ENCODE data around the gene TEX14.

The TEX14 gene

DNA sequence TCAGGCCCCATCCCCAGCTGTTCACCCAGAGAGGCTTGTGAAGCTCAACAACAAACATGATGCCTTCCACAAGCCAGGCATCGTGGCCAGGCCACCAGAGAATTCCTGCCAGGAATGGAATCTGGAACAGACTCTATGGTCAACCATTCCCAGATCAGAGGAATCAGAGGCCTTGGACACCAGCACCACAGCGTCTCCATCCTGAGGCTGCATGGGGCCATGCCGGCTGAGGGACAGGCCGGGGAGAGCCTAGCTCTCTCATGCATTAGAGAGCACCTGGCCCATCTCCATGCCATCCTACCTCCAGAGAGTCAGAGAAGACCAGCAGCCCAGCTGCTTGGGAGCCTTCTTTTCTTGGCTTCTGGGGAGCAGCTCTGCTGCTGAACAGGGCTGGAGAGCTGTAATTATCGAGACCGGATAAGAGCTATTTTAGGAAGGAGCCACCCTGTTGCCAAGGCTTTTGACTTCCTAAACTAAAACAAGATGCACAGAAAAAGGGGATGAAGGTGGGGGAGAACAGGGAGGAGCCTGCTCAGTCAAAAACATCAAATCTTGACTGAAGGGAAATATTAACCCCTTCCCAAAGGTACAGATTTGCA, 152.9 kb downstream of the TEX14 start:
- no peaks in the 10 kb centered on the region for H3K4me1 ChIP-seq (ENCODE audit: control insufficient read depth, insufficient read depth, low read depth, low read length)
- no peaks in the 10 kb centered on the region for H3K79me1 ChIP-seq (replicated peaks; ENCODE audit: low read length, poor library complexity, severe bottlenecking)
- H3K18ac ChIP-seq (ENCODE audit: low read depth in 1 of 2, low read length in 2 of 2), result no peak overlapping the region
- H3K4ac ChIP-seq (ENCODE audit: low read depth in 1 of 2, low read length in 2 of 2), result no peak overlapping the region
- no peak overlapping the region for H2BK12ac ChIP-seq (ENCODE audit: low read length in 2 of 2)
- H3K9me3 ChIP-seq (ENCODE audit: control insufficient read depth, low read length), result no peaks in the 10 kb centered on the region
- H2AK5ac ChIP-seq (ENCODE audit: low read length, severe bottlenecking), result no peak overlapping the region
- no peak overlapping the region for H3K4me3 ChIP-seq (ENCODE audit: insufficient read depth in 1 of 2, low read depth in 1 of 2, low read length in 2 of 2)
- H3K4me2 ChIP-seq (ENCODE audit: low read length, poor library complexity, severe bottlenecking), result no peak overlapping the region
- WGBS, result 92% methylated on average over 6 of the region's 6 CpGs
- no peak overlapping the region for H2BK120ac ChIP-seq (ENCODE audit: low read depth, low read length)
- no peaks in the 10 kb centered on the region for H3K36me3 ChIP-seq (ENCODE audit: control insufficient read depth in 1 of 2, insufficient read depth in 2 of 2, low read depth in 1 of 2, low read length in 2 of 2)
- H3K9ac ChIP-seq (ENCODE audit: low read length), result no peak overlapping the region
- H3K27me3 ChIP-seq (ENCODE audit: control insufficient read depth in 1 of 2, insufficient read depth in 1 of 2, low read length in 2 of 2), result peaks cover 72 to 79% of the 10 kb centered on the region in 2 experiments
- no peak overlapping the region for H2BK5ac ChIP-seq (ENCODE audit: low read depth, low read length, poor library complexity, severe bottlenecking)
- no peak overlapping the region for H3K23ac ChIP-seq (ENCODE audit: low read length in 2 of 2)
- no peak for DNase-seq
- H4K91ac ChIP-seq (ENCODE audit: low read length), result no peak overlapping the region
- H2AFZ ChIP-seq (ENCODE audit: low read depth, low read length), result no peak overlapping the region
- no peak overlapping the region for H3K14ac ChIP-seq (ENCODE audit: low read length in 2 of 2)
- H4K8ac ChIP-seq (ENCODE audit: low read length), result no peak overlapping the region
- no peak overlapping the region for H2BK15ac ChIP-seq (ENCODE audit: low read depth, poor library complexity, severe bottlenecking)
- no peak overlapping the region for H3K27ac ChIP-seq (ENCODE audit: low read length, poor library complexity, severe bottlenecking)

DNA sequence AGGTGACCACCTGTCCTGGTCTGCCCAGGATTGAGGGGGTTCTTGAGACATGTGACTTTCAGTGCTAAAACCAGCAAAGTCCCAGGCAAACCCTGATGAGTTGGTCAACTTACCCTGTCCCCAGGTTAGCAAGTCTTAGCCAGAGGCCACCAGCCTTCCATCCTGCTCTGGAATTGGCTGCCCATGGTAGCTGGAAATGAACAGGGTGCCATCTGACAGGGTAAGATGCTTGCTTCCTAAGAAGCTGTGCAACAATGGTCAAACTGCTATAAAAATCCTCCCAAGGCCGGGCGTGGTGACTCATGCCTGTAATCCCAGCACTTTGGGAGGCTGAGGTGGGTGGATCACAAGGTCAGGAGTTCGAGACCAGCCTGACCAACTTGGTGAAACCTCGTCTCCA, 154.6 kb downstream of the TEX14 start:
- Histone ChIP-seq H2AK5ac (ENCODE audit: low read length, severe bottlenecking) (no peak overlapping the region), H2BK15ac (ENCODE audit: low read depth, poor library complexity, severe bottlenecking) (no peak overlapping the region), H4K91ac (ENCODE audit: low read length) (no peak overlapping the region), H3K14ac (ENCODE audit: low read length in 2 of 2) (no peak overlapping the region), H3K9me3 (ENCODE audit: control insufficient read depth, low read length) (no peaks in the 10 kb centered on the region), H3K18ac (ENCODE audit: low read depth in 1 of 2, low read length in 2 of 2) (no peak overlapping the region), H2BK12ac (ENCODE audit: low read length in 2 of 2) (no peak overlapping the region), H2BK120ac (ENCODE audit: low read depth, low read length) (no peak overlapping the region), H3K9ac (ENCODE audit: low read length) (no peak overlapping the region), H3K4me2 (ENCODE audit: low read length, poor library complexity, severe bottlenecking) (no peak overlapping the region), H3K4me3 (ENCODE audit: insufficient read depth in 1 of 2, low read depth in 1 of 2, low read length in 2 of 2) (no peak overlapping the region), H2AFZ (ENCODE audit: low read depth, low read length) (no peak overlapping the region), H3K23ac (ENCODE audit: low read length in 2 of 2) (no peak overlapping the region), H4K8ac (ENCODE audit: low read length) (no peak overlapping the region), H2BK5ac (ENCODE audit: low read depth, low read length, poor library complexity, severe bottlenecking) (no peak overlapping the region), H3K4ac (ENCODE audit: low read depth in 1 of 2, low read length in 2 of 2) (no peak overlapping the region), H3K27ac (ENCODE audit: low read length, poor library complexity, severe bottlenecking) (no peak overlapping the region), H3K4me1 (ENCODE audit: control insufficient read depth, insufficient read depth, low read depth, low read length) (peaks cover 3% of the 10 kb centered on the region), H3K27me3 (ENCODE audit: control insufficient read depth in 1 of 2, insufficient read depth in 1 of 2, low read length in 2 of 2) (peaks cover 70 to 80% of the 10 kb centered on the region in 2 experiments), H3K79me1 (replicated peaks; ENCODE audit: low read length, poor library complexity, severe bottlenecking) (no peaks in the 10 kb centered on the region), H3K36me3 (ENCODE audit: control insufficient read depth in 1 of 2, insufficient read depth in 2 of 2, low read depth in 1 of 2, low read length in 2 of 2) (no peaks in the 10 kb centered on the region)
- DNase-seq, result no peak
- 67% methylated on average over 4 of the region's 4 CpGs for whole genome bisulfite sequencing

GRCh38 chr17:58536542-58536941, 155.3 kb downstream of the TEX14 start:
- Histone ChIP-seq H3K4me1 (ENCODE audit: control insufficient read depth, insufficient read depth, low read depth, low read length) (peaks cover 7% of the 10 kb centered on the region), H3K14ac (ENCODE audit: low read length in 2 of 2) (peak overlapping the region in 1 of 2 experiments; percentile 13), H4K91ac (ENCODE audit: low read length) (no peak overlapping the region), H3K79me1 (replicated peaks; ENCODE audit: low read length, poor library complexity, severe bottlenecking) (no peaks in the 10 kb centered on the region), H3K18ac (ENCODE audit: low read depth in 1 of 2, low read length in 2 of 2) (no peak overlapping the region), H3K9ac (ENCODE audit: low read length) (no peak overlapping the region), H2AK5ac (ENCODE audit: low read length, severe bottlenecking) (no peak overlapping the region), H3K36me3 (ENCODE audit: control insufficient read depth in 1 of 2, insufficient read depth in 2 of 2, low read depth in 1 of 2, low read length in 2 of 2) (no peaks in the 10 kb centered on the region), H4K8ac (ENCODE audit: low read length) (no peak overlapping the region), H2BK15ac (ENCODE audit: low read depth, poor library complexity, severe bottlenecking) (no peak overlapping the region), H3K23ac (ENCODE audit: low read length in 2 of 2) (no peak overlapping the region), H3K4me2 (ENCODE audit: low read length, poor library complexity, severe bottlenecking) (no peak overlapping the region), H2AFZ (ENCODE audit: low read depth, low read length) (no peak overlapping the region), H2BK5ac (ENCODE audit: low read depth, low read length, poor library complexity, severe bottlenecking) (no peak overlapping the region), H3K27ac (ENCODE audit: low read length, poor library complexity, severe bottlenecking) (no peak overlapping the region), H2BK120ac (ENCODE audit: low read depth, low read length) (no peak overlapping the region), H3K9me3 (ENCODE audit: control insufficient read depth, low read length) (no peaks in the 10 kb centered on the region), H3K4ac (ENCODE audit: low read depth in 1 of 2, low read length in 2 of 2) (no peak overlapping the region), H3K4me3 (ENCODE audit: insufficient read depth in 1 of 2, low read depth in 1 of 2, low read length in 2 of 2) (no peak overlapping the region), H2BK12ac (ENCODE audit: low read length in 2 of 2) (peak overlapping the region in 1 of 2 experiments; percentile 25), H3K27me3 (ENCODE audit: control insufficient read depth in 1 of 2, insufficient read depth in 1 of 2, low read length in 2 of 2) (peaks cover 70 to 77% of the 10 kb centered on the region in 2 experiments)
- no peak for DNase-seq
- WGBS, result 85% methylated on average over 3 of the region's 3 CpGs

- 94% methylated on average over 2 of the region's 2 CpGs for WGBS
Observed at GRCh38 chr17:58535431-58535830, 156.4 kb downstream of the TEX14 start.

More at GRCh38 chr17:58535431-58535830, 156.4 kb downstream of the TEX14 start:
- Histone ChIP-seq H3K4me3 (ENCODE audit: insufficient read depth in 1 of 2, low read depth in 1 of 2, low read length in 2 of 2) (no peak overlapping the region), H3K9me3 (ENCODE audit: control insufficient read depth, low read length) (no peaks in the 10 kb centered on the region), H3K36me3 (ENCODE audit: control insufficient read depth in 1 of 2, insufficient read depth in 2 of 2, low read depth in 1 of 2, low read length in 2 of 2) (no peaks in the 10 kb centered on the region), H3K27ac (ENCODE audit: low read length, poor library complexity, severe bottlenecking) (no peak overlapping the region), H3K4me1 (ENCODE audit: control insufficient read depth, insufficient read depth, low read depth, low read length) (peaks cover 10% of the 10 kb centered on the region), H2BK120ac (ENCODE audit: low read depth, low read length) (no peak overlapping the region), H2BK15ac (ENCODE audit: low read depth, poor library complexity, severe bottlenecking) (no peak overlapping the region), H2BK5ac (ENCODE audit: low read depth, low read length, poor library complexity, severe bottlenecking) (no peak overlapping the region), H3K18ac (ENCODE audit: low read depth in 1 of 2, low read length in 2 of 2) (peak overlapping the region in 1 of 2 experiments; percentile 11), H4K91ac (ENCODE audit: low read length) (no peak overlapping the region), H4K8ac (ENCODE audit: low read length) (no peak overlapping the region), H3K23ac (ENCODE audit: low read length in 2 of 2) (no peak overlapping the region), H2AFZ (ENCODE audit: low read depth, low read length) (no peak overlapping the region), H3K79me1 (replicated peaks; ENCODE audit: low read length, poor library complexity, severe bottlenecking) (no peaks in the 10 kb centered on the region), H2BK12ac (ENCODE audit: low read length in 2 of 2) (no peak overlapping the region), H3K4me2 (ENCODE audit: low read length, poor library complexity, severe bottlenecking) (no peak overlapping the region), H2AK5ac (ENCODE audit: low read length, severe bottlenecking) (no peak overlapping the region), H3K4ac (ENCODE audit: low read depth in 1 of 2, low read length in 2 of 2) (peak overlapping the region in 1 of 2 experiments; percentile 18), H3K9ac (ENCODE audit: low read length) (no peak overlapping the region), H3K14ac (ENCODE audit: low read length in 2 of 2) (no peak overlapping the region), H3K27me3 (ENCODE audit: control insufficient read depth in 1 of 2, insufficient read depth in 1 of 2, low read length in 2 of 2) (peaks cover 73 to 83% of the 10 kb centered on the region in 2 experiments)
- DNase-seq, result peak; percentile 27
